Measurements from ENCODE around the gene CNKSR3. TPM values are rescaled to one million over a fixed set of nuclear protein-coding genes. Genes with fewer than 3 reads are reported as not detected.

The CNKSR3 gene
- total RNA-seq, 1 experiment from 2014 or later = 10.3 TPM

GRCh38 chr6:154466971-154467679, 43.4 kb downstream of the CNKSR3 start:
- no TSS peak for BruUV-seq (replicated peaks)
- peaks cover 4% of the 10 kb centered on the region for H3K4me1 ChIP-seq (ENCODE audit: insufficient read depth, low read length, poor library complexity, severe bottlenecking)
- POLR2A ChIA-PET (ENCODE audit: low non-redundant PET) = no interaction called here

GRCh38 chr6:154466139-154466538, 44.3 kb downstream of the CNKSR3 start:
- H3K36me3 ChIP-seq (ENCODE audit: insufficient read depth, low read length, poor library complexity, severe bottlenecking) = no peaks in the 10 kb centered on the region
- no peak for DNase-seq (ENCODE audit: low spot score)
- no peak overlapping the region for H3K4me3 ChIP-seq (ENCODE audit: low read depth, low read length, poor library complexity, severe bottlenecking)
- POLR2A ChIA-PET (ENCODE audit: low non-redundant PET) = no interaction called here
- no peaks in the 10 kb centered on the region for H3K27me3 ChIP-seq (replicated peaks; ENCODE audit: insufficient read depth, low read depth, low read length, poor library complexity)
- no TSS peak for BruUV-seq (replicated peaks)
- H3K27ac ChIP-seq (ENCODE audit: low read depth, low read length, poor library complexity, severe bottlenecking) = no peak overlapping the region
- peaks cover 4% of the 10 kb centered on the region for H3K4me1 ChIP-seq (ENCODE audit: insufficient read depth, low read length, poor library complexity, severe bottlenecking)
- TF ChIP-seq EZH2 (IDR thresholded peaks at IDR 0.05; ENCODE audit: borderline replicate concordance, low read depth, low read length, poor library complexity, severe bottlenecking) = no peak
- TF ChIP-seq CTCF (conservative IDR thresholded peaks at IDR 0.05; ENCODE audit: low read depth, low read length) = no peak
- CTCF ChIA-PET = interaction anchor here (0.5 kb wide), 1 partner anchor 219 kb away, joined by 4 read pairs; no protein-coding TSS in a partner anchor
- H3K9me3 ChIP-seq (ENCODE audit: low read depth, low read length, poor library complexity, severe bottlenecking) = peaks cover 5% of the 10 kb centered on the region
- intact Hi-C loops (cut with micrococcal nuclease; ENCODE audit: unreplicated experiment) = no loop called here

More at GRCh38 chr6:154466971-154467679, 43.4 kb downstream of the CNKSR3 start:
- intact Hi-C loops (cut with micrococcal nuclease; ENCODE audit: unreplicated experiment) = no loop called here
- H3K36me3 ChIP-seq (ENCODE audit: insufficient read depth, low read length, poor library complexity, severe bottlenecking) = no peaks in the 10 kb centered on the region
- no peak overlapping the region for H3K27ac ChIP-seq (ENCODE audit: low read depth, low read length, poor library complexity, severe bottlenecking)
- DNase-seq (ENCODE audit: low spot score) = no peak
- no peak overlapping the region for H3K4me3 ChIP-seq (ENCODE audit: low read depth, low read length, poor library complexity, severe bottlenecking)
- peaks cover 5% of the 10 kb centered on the region for H3K9me3 ChIP-seq (ENCODE audit: low read depth, low read length, poor library complexity, severe bottlenecking)
- H3K27me3 ChIP-seq (replicated peaks; ENCODE audit: insufficient read depth, low read depth, low read length, poor library complexity) = no peaks in the 10 kb centered on the region
- TF ChIP-seq EZH2 (IDR thresholded peaks at IDR 0.05; ENCODE audit: borderline replicate concordance, low read depth, low read length, poor library complexity, severe bottlenecking) = no peak
- CTCF ChIA-PET = no interaction called here

- intact Hi-C loops (cut with micrococcal nuclease; ENCODE audit: unreplicated experiment) = no loop called here
- ChIA-PET POLR2A (ENCODE audit: low non-redundant PET) (no interaction called here), CTCF (no interaction called here)
- Histone ChIP-seq H3K4me3 (ENCODE audit: low read depth, low read length, poor library complexity, severe bottlenecking) (no peak overlapping the region), H3K4me1 (ENCODE audit: insufficient read depth, low read length, poor library complexity, severe bottlenecking) (peaks cover 12% of the 10 kb centered on the region), H3K27me3 (replicated peaks; ENCODE audit: insufficient read depth, low read depth, low read length, poor library complexity) (no peaks in the 10 kb centered on the region), H3K9me3 (ENCODE audit: low read depth, low read length, poor library complexity, severe bottlenecking) (no peaks in the 10 kb centered on the region), H3K27ac (ENCODE audit: low read depth, low read length, poor library complexity, severe bottlenecking) (no peak overlapping the region), H3K36me3 (ENCODE audit: insufficient read depth, low read length, poor library complexity, severe bottlenecking) (no peaks in the 10 kb centered on the region)
- DNase-seq (ENCODE audit: low spot score) = no peak
- BruUV-seq (replicated peaks) = no TSS peak
- TF ChIP-seq CTCF (conservative IDR thresholded peaks at IDR 0.05; ENCODE audit: low read depth, low read length) = no peak
- no peak for TF ChIP-seq EZH2 (IDR thresholded peaks at IDR 0.05; ENCODE audit: borderline replicate concordance, low read depth, low read length, poor library complexity, severe bottlenecking)
Observed at GRCh38 chr6:154463573-154464419, 46.7 kb downstream of the CNKSR3 start.
